ENCODE results near the gene TUBE1.

Gene TUBE1, protein sequence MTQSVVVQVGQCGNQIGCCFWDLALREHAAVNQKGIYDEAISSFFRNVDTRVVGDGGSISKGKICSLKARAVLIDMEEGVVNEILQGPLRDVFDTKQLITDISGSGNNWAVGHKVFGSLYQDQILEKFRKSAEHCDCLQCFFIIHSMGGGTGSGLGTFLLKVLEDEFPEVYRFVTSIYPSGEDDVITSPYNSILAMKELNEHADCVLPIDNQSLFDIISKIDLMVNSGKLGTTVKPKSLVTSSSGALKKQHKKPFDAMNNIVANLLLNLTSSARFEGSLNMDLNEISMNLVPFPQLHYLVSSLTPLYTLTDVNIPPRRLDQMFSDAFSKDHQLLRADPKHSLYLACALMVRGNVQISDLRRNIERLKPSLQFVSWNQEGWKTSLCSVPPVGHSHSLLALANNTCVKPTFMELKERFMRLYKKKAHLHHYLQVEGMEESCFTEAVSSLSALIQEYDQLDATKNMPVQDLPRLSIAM

DNA sequence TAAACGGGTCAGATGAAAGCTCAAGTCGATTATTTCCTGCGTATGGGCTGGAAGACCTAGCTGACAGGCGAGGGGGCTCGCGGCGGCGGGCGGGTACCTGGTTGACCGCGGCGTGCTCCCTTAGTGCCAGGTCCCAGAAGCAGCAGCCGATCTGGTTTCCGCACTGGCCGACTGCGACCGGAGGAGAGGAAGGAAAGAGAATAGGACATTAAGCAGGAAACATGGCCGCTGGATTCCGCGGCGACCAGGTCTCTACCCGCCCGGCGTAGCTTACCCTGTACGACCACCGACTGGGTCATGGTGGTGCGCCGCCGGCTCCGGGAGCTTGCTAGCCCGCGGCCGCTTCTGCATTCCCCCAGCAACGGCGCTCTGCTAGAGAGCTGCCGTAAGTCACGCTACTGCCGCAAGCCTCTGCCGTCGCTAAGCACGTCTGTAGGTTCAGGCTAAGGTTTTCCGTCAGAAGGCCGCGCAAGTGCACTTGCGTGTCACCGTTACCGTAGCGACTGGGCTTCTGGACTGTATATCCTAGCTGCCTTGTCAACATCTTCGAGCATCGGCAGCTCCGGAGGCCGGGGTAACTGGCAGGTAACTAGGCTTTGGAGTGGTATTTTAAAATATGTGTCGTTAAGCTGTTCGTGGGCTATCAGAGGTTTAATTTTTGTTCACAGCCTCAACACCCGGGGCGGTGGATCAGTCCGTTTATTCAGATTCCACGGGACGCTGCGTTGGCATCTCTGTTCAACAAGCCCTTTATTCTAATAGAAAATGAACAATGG lies at the start of gene TUBE1, which contains the start of gene FAM229B:
TSS of gene TUBE1 (minus strand) at position 347 of the 776 bp plus-strand sequence. CDS start at position 299, 48 bp downstream.
TSS of gene FAM229B (plus strand) at position 456 of the 776 bp plus-strand sequence. CDS start 11,693 bp downstream, outside the sequence.
- no peak for TF ChIP-seq ISL1 (CRISPR knock-in tag; IDR thresholded peaks at IDR 0.05)
- no peak for TF ChIP-seq ZNF8 (CRISPR knock-in tag; IDR thresholded peaks at IDR 0.05)
- peak; percentile 28; the same call in 1 of the 2 replicates for TF ChIP-seq TCF4 (CRISPR knock-in tag; IDR thresholded peaks at IDR 0.05; ENCODE audit: borderline replicate concordance)
- TF ChIP-seq, protein P1, sequence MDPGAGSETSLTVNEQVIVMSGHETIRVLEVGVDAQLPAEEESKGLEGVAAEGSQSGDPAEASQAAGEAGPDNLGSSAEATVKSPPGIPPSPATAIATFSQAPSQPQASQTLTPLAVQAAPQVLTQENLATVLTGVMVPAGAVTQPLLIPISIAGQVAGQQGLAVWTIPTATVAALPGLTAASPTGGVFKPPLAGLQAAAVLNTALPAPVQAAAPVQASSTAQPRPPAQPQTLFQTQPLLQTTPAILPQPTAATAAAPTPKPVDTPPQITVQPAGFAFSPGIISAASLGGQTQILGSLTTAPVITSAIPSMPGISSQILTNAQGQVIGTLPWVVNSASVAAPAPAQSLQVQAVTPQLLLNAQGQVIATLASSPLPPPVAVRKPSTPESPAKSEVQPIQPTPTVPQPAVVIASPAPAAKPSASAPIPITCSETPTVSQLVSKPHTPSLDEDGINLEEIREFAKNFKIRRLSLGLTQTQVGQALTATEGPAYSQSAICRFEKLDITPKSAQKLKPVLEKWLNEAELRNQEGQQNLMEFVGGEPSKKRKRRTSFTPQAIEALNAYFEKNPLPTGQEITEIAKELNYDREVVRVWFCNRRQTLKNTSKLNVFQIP (CRISPR knock-in tag; IDR thresholded peaks at IDR 0.05; ENCODE audit: borderline replicate concordance, low read depth) = no peak
- no peak for TF ChIP-seq BACH2 (CRISPR knock-in tag; IDR thresholded peaks at IDR 0.05; ENCODE audit: borderline replicate concordance)
- ATAC-seq = peak; percentile 94

DNA sequence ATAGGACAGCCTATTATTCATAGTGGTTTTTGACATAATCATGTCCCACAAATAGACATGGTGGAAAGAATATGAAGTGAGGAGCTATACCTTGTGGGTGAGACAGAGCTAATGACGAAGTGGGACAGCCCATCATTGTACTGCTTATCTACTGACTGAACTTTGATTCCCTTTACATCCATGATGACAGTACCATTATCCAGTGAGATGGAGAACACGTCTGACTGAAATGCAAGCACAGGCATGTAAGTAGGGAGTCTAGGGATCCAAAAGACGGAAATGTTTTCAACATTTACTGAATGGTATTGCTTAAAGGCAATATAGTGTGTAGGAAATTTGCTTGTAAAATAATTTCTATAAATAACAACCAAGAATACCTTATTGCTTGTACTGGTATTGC lies 43.6 kb upstream of the TUBE1 start:
- no peak for TF ChIP-seq OSR1 (CRISPR knock-in tag; IDR thresholded peaks at IDR 0.05)
- TF ChIP-seq, protein P1 (CRISPR knock-in tag; IDR thresholded peaks at IDR 0.05; ENCODE audit: borderline replicate concordance, low read depth) = no peak
- no peak for TF ChIP-seq PPARA (CRISPR knock-in tag; IDR thresholded peaks at IDR 0.05; ENCODE audit: borderline replicate concordance)
- no peak for TF ChIP-seq ARNTL (CRISPR knock-in tag; IDR thresholded peaks at IDR 0.05; ENCODE audit: borderline replicate concordance, low read depth)
- no peak for TF ChIP-seq ZFP3 (CRISPR knock-in tag; IDR thresholded peaks at IDR 0.05)
- TF ChIP-seq, protein P2, sequence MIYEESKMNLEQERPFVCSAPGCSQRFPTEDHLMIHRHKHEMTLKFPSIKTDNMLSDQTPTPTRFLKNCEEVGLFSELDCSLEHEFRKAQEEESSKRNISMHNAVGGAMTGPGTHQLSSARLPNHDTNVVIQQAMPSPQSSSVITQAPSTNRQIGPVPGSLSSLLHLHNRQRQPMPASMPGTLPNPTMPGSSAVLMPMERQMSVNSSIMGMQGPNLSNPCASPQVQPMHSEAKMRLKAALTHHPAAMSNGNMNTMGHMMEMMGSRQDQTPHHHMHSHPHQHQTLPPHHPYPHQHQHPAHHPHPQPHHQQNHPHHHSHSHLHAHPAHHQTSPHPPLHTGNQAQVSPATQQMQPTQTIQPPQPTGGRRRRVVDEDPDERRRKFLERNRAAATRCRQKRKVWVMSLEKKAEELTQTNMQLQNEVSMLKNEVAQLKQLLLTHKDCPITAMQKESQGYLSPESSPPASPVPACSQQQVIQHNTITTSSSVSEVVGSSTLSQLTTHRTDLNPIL (CRISPR knock-in tag; IDR thresholded peaks at IDR 0.05; ENCODE audit: low read depth) = no peak
- TF ChIP-seq, protein P3, sequence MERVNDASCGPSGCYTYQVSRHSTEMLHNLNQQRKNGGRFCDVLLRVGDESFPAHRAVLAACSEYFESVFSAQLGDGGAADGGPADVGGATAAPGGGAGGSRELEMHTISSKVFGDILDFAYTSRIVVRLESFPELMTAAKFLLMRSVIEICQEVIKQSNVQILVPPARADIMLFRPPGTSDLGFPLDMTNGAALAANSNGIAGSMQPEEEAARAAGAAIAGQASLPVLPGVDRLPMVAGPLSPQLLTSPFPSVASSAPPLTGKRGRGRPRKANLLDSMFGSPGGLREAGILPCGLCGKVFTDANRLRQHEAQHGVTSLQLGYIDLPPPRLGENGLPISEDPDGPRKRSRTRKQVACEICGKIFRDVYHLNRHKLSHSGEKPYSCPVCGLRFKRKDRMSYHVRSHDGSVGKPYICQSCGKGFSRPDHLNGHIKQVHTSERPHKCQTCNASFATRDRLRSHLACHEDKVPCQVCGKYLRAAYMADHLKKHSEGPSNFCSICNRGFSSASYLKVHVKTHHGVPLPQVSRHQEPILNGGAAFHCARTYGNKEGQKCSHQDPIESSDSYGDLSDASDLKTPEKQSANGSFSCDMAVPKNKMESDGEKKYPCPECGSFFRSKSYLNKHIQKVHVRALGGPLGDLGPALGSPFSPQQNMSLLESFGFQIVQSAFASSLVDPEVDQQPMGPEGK (CRISPR knock-in tag; IDR thresholded peaks at IDR 0.05; ENCODE audit: borderline replicate concordance) = no peak
- TF ChIP-seq, protein P4, sequence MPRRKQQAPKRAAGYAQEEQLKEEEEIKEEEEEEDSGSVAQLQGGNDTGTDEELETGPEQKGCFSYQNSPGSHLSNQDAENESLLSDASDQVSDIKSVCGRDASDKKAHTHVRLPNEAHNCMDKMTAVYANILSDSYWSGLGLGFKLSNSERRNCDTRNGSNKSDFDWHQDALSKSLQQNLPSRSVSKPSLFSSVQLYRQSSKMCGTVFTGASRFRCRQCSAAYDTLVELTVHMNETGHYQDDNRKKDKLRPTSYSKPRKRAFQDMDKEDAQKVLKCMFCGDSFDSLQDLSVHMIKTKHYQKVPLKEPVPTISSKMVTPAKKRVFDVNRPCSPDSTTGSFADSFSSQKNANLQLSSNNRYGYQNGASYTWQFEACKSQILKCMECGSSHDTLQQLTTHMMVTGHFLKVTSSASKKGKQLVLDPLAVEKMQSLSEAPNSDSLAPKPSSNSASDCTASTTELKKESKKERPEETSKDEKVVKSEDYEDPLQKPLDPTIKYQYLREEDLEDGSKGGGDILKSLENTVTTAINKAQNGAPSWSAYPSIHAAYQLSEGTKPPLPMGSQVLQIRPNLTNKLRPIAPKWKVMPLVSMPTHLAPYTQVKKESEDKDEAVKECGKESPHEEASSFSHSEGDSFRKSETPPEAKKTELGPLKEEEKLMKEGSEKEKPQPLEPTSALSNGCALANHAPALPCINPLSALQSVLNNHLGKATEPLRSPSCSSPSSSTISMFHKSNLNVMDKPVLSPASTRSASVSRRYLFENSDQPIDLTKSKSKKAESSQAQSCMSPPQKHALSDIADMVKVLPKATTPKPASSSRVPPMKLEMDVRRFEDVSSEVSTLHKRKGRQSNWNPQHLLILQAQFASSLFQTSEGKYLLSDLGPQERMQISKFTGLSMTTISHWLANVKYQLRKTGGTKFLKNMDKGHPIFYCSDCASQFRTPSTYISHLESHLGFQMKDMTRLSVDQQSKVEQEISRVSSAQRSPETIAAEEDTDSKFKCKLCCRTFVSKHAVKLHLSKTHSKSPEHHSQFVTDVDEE (CRISPR knock-in tag; IDR thresholded peaks at IDR 0.05) = no peak
- TF ChIP-seq CSDC2 (CRISPR knock-in tag; IDR thresholded peaks at IDR 0.05) = no peak
- no peak for TF ChIP-seq TCF4 (CRISPR knock-in tag; IDR thresholded peaks at IDR 0.05; ENCODE audit: borderline replicate concordance)
- TF ChIP-seq ZFP30 (CRISPR knock-in tag; IDR thresholded peaks at IDR 0.05) = no peak
- no peak for TF ChIP-seq ISL1 (CRISPR knock-in tag; IDR thresholded peaks at IDR 0.05)
- no peak for TF ChIP-seq SNAI2 (CRISPR knock-in tag; IDR thresholded peaks at IDR 0.05)
- no peak for TF ChIP-seq BACH2 (CRISPR knock-in tag; IDR thresholded peaks at IDR 0.05; ENCODE audit: borderline replicate concordance)
- ATAC-seq = no peak

DNA sequence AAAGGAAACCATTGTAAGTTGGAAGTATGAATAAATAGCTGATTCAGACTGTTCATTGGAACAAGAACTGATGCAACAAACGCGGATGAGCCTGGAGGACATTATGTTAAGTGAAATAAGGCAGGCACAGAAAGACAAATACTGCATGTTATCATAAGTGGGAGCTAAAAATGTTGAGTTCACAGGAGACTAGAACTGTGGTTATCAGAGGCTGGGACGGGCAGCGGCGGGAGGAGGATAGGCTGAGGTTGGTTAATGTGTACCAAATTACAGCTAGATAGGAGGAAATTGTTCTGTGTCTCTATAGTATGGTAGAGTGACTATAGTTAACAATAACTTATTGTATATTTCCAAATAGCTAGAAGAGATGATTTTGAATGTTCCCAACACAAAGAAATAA lies 40.9 kb upstream of the TUBE1 start:
- ATAC-seq = no peak
- TF ChIP-seq ZNF565 (CRISPR knock-in tag; conservative IDR thresholded peaks at IDR 0.05; ENCODE audit: low read depth) (no peak), SNAI2 (CRISPR knock-in tag; IDR thresholded peaks at IDR 0.05) (no peak), ZFP30 (CRISPR knock-in tag; IDR thresholded peaks at IDR 0.05) (no peak)

Data from SK-N-SH treated with all-trans-retinoic acid at 6 μM for 48 hours (cell line).